ENCODE results near the gene SLFN14. TPM values are rescaled to one million over a fixed set of nuclear protein-coding genes. Genes with fewer than 3 reads are reported as not detected.

The SLFN14 gene
- total RNA-seq, 2 donors from 2014 or later, result not detected

- DNase-seq (ENCODE audit: low spot score), result no peak
- Histone ChIP-seq H3K36me3 (peaks cover 47% of the 10 kb centered on the region), H3K4me3 (no peak overlapping the region), H3K27me3 (replicated peaks; ENCODE audit: insufficient read depth) (no peaks in the 10 kb centered on the region), H3K4me1 (ENCODE audit: control insufficient read depth in 1 of 2, low read depth in 2 of 2) (peaks cover under 1 to 5% of the 10 kb centered on the region in 2 donors), H3K27ac (no peak overlapping the region), H3K9me3 (no peaks in the 10 kb centered on the region)
- no peak for TF ChIP-seq CTCF (IDR thresholded peaks at IDR 0.05)
- ATAC-seq (ENCODE audit: insufficient number of reproducible peaks, low FRiP score, low read depth), result no peak
Observed at GRCh38 chr17:35597604-35598003, 37.0 kb upstream of the SLFN14 start.

GRCh38 chr17:35596530-35597233, 36.1 kb upstream of the SLFN14 start:
- peaks cover 3 to 5% of the 10 kb centered on the region in 2 donors for H3K4me1 ChIP-seq (ENCODE audit: control insufficient read depth in 1 of 2, low read depth in 2 of 2)
- H3K4me3 ChIP-seq, result no peak overlapping the region
- DNase-seq (ENCODE audit: low spot score) (no peak), ATAC-seq (ENCODE audit: insufficient number of reproducible peaks, low FRiP score, low read depth) (no peak)
- no peak for TF ChIP-seq CTCF (IDR thresholded peaks at IDR 0.05)
- no peaks in the 10 kb centered on the region for H3K27me3 ChIP-seq (replicated peaks; ENCODE audit: insufficient read depth)
- no peak overlapping the region for H3K27ac ChIP-seq
- H3K36me3 ChIP-seq, result peaks cover 47% of the 10 kb centered on the region
- no peaks in the 10 kb centered on the region for H3K9me3 ChIP-seq

GRCh38 chr17:35596072-35596471, 35.5 kb upstream of the SLFN14 start:
- Histone ChIP-seq H3K9me3 (no peaks in the 10 kb centered on the region), H3K27ac (no peak overlapping the region), H3K4me3 (no peak overlapping the region), H3K27me3 (replicated peaks; ENCODE audit: insufficient read depth) (no peaks in the 10 kb centered on the region), H3K4me1 (ENCODE audit: control insufficient read depth in 1 of 2, low read depth in 2 of 2) (peaks cover 3 to 9% of the 10 kb centered on the region in 2 donors), H3K36me3 (peaks cover 44% of the 10 kb centered on the region)
- DNase-seq (ENCODE audit: low spot score) (no peak), ATAC-seq (ENCODE audit: insufficient number of reproducible peaks, low FRiP score, low read depth) (no peak)
- TF ChIP-seq CTCF (IDR thresholded peaks at IDR 0.05), result no peak

GRCh38 chr17:35588196-35588920, 27.7 kb upstream of the SLFN14 start:
- TF ChIP-seq CTCF (IDR thresholded peaks at IDR 0.05), result no peak
- H3K27me3 ChIP-seq (replicated peaks; ENCODE audit: insufficient read depth), result no peaks in the 10 kb centered on the region
- ATAC-seq (ENCODE audit: insufficient number of reproducible peaks, low FRiP score, low read depth) (no peak), DNase-seq (ENCODE audit: low spot score) (no peak)
- H3K36me3 ChIP-seq, result no peaks in the 10 kb centered on the region
- H3K4me3 ChIP-seq, result peak overlapping the region; percentile 81
- peaks cover 17 to 30% of the 10 kb centered on the region in 2 donors for H3K4me1 ChIP-seq (ENCODE audit: control insufficient read depth in 1 of 2, low read depth in 2 of 2)
- H3K9me3 ChIP-seq, result no peaks in the 10 kb centered on the region
- H3K27ac ChIP-seq, result no peak overlapping the region
